Ramos (cell line): ENCODE measurements around the gene CDX1.

Experiments
- in situ Hi-C: fragments of 300-500 bp; cut with MboI; formaldehyde crosslinking; loops from one replicate; pipeline ENCODE4 v1.14.3; 2022; ENCODE audit warnings: low sequenced_read_pairs; ENCODE audit not compliant: unreplicated experiment

Gene CDX1

DNA sequence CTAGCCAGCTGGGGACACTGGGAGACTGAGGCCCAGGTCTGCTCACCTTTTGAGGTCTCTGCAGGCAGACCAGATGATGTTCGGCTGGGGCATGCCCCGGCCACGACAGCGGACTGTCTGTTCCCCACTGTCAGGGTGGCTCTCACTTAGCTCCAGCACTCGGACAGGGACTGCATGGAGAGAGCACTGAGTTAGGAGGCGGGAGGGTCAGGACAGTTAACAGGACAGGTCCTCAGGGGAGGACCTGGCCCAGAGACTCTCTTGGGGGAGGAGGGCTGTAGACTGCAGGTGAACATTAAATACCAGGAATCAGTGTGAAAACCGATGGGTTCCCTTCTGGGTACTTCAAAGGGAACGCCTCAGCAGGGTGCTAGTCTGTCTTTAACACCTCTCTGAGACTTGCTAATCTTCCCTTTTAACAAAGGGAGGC is 36.1 kb upstream of the CDX1 start:
- in situ Hi-C loops, result no loop called here

DNA sequence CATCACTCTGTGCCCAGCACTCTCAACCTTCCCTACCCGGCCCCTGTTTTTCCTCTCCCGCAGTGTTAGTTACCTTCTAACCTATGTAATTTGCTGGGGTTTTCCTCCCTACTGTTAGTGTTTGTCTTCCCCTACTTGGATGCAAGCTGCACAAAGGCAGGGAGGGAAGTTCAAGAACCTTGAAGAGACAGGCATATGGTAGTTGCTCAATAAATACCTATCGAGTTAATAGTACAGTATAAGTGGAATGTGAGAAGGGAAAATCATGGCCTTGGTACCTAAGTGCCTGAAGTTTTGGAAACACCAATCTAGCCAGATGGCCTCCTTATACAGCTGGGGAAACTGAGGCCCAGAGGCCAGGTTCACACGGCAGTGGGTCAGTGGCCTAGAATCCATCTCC is 35.1 kb upstream of the CDX1 start:
- in situ Hi-C loops, result no loop called here

DNA sequence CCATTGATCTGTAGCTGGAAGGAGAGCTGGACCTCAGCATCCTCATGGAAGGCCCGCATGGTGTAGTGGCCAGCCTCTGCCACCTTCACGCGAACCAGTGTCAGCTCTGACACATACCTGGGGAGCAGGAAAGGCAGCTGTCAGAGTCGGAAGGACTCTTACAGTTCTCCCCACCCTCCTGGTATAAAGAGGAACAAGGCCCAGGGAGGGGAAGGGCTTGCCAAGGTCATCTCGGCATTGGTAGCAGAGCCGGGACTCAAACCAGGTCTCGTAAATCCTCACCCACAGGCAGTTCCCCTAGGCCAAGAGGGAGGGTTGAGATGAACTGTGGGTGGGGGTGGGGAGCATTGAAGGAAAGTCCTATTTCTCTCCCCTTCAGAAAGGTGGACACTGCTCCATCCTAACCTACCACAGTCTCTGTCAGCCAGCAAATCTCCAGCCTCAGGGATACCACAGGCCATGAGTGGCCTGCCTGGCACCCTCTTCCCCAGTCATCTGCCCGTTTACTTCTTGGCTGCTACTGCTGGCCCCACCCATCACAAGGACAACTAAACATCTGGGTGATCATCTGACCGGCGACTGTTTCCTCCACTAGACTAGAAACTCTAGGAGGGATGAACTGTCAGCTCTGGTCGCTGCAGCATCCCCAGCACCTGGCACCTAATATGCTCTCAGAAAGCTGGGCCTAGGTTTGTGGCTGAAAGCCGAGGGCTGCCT is 34.4 kb upstream of the CDX1 start:
- in situ Hi-C loops, result no loop called here

- in situ Hi-C loops, result no loop called here
Observed at GRCh38 chr5:150132740-150133139, 33.8 kb upstream of the CDX1 start.

GRCh38 chr5:150133581-150134197 is 32.9 kb upstream of the CDX1 start:
- in situ Hi-C loops, result no loop called here

DNA sequence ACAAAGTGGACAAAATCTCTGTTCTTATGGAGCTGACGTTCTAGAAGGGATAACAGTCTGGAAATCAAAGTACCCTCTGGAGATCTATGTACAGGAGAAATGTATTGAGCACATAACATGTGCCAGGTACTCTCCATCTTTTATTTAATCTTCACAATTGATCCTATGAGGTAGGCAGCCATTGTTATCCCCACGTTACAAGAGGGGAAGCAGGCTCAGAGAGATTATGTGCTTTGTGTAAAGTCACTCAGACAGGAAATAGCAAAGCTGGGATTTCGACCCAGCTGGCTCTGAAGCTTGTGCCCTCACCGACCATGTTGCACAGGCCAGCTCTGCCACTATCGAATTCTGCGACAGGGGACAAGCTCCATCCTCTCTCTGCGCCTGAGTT is 32.4 kb upstream of the CDX1 start:
- in situ Hi-C loops, result no loop called here

DNA sequence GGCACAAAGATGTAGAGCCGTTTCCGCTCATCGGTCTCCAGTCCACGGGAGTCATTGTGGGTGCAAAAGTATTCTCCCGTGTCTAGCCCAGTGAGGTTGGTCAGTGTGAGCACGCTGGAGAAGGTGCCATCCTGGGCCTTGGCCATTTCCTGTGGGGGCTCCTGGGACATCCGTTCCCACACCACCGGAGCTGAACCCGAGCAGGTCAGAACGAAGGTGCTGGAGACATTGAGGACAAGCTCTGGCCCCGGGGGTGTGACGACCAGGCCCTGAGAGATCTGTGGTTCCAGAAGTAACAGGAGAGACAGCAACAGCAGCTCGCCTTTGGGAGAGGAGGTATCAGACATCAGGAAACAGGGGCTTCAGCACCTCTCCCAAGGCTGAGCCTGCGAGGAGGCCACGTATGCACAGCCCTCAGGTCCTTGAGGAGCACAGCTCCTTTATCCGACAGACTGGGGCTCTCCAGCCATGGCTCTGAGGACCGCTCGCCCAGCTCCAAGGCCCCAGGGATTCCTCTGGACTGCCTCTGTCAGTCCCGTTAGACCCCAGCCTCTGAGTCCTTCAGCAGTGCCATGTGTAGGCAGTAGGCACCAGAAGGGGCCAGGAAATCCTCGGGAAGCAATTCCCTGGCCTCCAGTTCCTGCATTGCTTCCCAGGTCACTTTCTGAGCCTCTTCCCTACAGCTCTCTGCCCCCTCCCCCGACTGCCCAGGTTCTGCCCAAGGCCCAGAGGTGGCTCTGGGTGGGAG is 30.8 kb upstream of the CDX1 start:
- in situ Hi-C loops, result no loop called here

DNA sequence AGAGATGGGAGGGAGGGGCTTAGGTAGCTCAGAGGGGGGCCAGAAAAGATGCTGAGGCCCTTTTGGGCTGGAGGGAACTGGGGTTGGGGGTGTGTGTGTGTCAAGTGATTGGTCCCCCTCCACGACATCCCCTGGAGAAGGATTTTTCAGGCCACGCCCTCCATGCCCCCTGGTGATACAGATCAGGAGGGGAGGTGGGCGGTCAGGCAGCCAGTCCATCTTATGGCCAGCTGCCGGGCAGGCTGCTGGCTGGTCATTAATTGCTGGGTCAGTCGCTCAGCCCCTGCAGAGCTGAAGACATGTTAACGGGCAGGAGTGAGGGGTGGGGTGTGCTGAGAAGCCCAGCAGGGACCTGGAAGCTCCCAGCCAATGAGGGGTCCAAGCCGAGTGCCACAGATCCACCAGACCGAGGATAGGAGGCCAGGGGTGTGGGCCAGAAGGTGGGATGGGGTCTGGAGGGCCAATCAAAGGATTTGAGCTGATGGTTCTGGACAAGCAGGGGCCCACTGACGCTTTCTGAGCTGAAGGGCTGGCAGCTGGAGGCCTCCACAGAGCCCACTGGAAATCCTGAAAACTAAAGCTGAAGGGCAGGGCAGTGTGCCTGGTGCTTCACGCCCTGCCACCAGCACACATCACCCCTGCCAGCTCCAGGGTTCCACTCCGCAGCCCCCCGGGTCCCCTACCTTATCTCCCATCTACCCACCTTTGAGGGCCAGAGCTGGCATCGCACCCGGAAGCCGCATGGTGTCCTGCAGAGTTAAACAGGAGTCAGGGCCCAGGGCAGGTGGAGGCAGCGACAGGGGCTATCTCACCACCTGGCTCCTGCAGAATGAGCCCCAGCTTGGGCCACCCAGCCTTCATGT is 30.0 kb upstream of the CDX1 start:
- in situ Hi-C loops, result no loop called here

DNA sequence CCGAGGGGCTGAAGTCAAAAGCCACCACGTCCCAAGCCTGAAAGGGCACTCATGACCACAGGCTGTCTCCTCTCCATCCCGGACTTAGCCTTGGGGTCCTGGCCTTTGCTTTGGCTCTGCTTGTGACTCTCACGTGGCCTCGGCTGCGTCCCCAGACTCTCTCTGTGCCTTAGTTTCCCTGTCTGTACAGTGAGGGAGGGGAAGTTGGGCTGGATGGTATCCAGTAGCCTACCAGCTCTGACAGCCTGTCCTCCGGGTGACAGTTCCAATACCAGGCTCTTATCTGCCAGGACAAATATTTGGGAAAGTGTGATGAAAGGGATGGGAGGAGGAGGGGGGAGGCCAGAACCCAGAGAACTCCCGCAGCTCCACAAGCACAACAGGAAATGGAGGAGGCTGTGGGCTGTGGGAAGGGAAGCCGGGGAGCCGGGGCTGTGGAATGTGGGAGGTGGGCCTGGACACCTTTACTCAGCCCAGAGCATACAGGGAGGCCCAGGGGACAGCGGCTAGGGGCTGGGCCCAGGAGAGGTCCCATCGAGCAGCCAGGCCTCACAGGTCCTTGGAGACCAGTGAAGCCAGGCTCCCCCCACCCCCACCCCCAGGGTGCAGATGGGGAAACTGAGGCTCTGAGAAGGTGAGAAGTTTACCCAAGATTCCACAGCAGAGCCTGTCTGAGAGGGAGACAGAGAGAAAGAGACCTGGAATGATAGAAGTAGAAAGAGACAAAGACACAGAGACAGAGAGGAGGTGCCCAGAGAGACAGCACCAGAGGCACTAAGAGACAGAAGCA is 29.2 kb upstream of the CDX1 start:
- in situ Hi-C loops, result no loop called here

DNA sequence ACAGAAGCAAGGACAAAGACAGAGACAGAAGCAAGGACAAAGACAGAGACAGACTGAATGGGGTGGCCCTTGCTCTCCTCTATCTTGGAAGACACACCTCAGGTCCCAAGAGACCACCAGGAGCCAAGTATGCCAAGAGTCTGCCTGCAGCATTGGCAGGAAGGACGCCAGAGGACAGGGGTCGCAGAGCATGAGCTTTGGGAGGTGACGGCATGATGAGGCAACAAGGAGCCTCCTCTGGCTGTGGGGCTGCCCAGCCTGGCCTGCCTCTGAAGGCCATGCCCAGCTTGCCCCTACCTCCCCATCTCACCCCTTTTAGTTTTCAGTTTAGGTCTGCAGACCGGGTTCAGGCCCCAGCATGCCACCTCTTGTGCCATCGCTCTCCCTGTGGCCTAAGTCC is 28.6 kb upstream of the CDX1 start:
- in situ Hi-C loops, result no loop called here

DNA sequence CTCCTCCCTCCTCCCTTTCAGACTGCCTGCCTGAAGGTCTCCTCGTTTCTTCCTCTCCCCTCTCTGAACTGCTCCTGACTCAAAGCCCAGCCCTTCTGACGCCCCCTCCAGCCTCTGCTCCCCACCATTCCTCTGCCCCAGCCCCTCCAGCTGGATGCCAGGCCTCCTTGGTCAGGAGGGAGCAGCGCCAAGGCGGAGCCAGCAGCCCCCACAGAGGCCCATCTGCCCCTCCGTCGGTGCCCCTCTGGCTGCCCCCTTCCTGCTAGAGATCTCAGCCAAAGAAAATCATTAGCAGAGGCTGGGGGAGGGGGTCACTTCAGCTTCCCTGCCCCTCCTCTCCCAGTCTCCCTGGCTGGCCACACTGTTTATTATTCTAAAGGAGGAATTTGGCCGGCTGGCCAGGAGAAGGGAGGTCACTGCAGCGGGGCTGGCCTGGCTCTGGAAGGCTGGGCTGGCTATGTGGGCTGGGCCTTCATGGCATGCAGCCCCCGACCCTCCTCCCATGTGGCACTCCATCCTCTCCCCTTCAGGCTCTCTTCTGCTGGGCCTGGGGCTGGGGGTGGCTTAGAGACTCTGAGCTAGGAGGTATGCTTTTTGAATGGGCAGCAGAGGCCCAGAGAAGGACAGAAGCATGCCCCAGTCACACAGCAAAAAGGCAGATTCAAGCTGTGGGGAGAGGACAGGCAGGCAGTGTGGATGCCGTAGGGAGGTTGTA is 27.9 kb upstream of the CDX1 start:
- in situ Hi-C loops, result no loop called here

- in situ Hi-C loops, result no loop called here
Observed at GRCh38 chr5:150139334-150139733, 27.2 kb upstream of the CDX1 start.

DNA sequence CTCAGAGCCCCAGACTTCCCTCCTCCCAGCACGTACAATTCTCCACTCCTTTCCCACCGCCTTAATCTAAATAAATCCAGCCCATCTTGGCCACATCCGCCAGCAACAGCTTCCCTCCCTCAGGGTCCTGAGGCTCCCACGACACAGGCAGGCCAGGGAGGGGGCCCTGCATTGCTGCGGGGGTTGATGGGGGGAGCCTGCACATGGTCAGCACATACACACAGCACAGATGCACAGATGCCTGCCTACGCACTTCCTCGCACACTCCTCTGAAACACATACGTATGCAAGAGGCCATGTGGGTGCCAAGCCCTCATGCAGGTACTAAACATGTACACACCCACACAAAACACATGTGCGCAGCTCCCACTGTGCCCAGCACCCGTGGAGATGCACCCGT is 25.7 kb upstream of the CDX1 start:
- in situ Hi-C loops, result no loop called here

DNA sequence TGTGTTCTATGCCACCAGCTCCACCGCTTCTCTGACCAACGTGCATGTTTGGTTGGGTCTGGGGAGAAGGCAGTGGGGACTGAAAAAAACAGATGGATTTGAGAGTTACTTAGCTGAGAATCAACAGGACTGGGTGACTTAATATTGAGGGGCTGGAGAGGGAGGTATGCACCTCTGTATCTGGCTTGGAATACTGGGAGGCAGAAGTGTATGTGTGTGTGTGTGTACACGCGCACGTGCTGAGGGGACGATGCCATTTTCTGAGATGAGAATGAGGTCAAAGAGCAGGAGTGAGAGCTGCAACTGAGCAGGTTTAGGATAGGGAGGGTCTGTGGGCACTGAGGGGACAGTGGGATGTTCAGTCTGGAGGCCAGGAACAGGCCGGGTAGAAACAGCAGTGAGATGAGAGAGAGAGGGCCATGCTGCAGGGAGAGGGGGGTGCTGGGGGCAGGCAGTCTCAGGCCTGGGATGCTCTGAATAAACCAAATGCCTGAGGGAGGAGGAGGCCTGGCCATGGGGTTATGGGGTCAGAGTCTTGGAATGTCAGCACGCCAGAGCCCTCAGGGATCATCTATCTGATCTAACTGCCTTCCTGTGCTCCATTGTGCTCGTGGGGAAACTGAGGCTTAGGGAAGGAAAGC is 24.9 kb upstream of the CDX1 start:
- in situ Hi-C loops, result no loop called here

DNA sequence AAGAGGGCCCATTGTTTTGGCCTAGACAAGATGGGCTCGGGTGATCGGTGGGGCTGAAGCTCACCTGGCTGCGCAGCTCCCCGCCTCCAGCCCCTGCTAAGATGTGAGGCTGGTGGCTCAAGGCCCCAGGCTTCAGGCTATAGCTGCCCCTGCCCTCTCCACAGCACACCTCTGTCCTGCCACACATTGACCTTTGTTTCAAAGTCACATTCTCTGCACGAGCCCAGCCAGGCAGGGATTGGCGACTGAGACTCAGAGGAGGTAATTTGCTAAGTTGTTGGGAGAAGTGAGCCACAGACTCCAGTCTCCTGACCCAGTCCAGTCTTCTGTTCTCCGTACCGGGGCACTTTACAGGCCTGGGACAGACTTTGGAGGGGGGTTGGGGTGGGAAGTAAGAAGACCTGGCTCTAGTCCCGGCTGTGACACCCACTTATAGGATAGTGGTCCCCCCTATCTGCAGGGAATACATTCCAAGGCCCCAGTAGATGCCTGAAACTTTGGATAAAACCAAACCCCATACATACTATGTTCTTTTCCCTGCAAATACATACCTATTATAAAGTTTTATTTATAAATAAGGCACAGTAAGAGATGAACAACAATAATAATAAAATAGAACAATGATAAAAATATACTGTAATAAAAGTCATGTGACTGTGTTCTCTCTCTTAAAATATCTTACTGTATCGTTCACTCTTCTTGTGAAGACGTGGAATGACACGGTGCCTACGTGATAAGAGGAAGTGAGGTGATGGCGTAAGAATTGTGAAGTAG is 24.2 kb upstream of the CDX1 start:
- in situ Hi-C loops, result no loop called here

DNA sequence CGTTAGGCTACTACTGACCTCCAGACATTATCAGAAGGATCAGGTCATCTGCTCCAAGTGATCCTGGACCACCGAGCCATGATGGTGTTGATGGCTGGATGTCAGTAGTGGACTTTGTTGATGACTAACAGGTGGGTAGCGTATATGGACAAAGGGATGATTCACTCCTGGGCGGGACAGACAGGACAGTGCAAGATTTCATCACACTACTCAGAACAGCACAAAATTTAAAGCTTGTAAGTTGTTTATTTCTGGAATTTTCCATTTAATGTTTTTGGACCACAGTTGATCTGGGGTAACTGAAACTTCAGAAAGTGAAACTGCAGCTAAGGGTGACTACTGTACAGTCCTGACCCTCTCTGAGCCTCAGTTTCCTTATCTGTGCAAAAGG is 23.6 kb upstream of the CDX1 start:
- in situ Hi-C loops, result no loop called here

- in situ Hi-C loops, result no loop called here
Observed at GRCh38 chr5:150143350-150144245, 23.0 kb upstream of the CDX1 start.
